Panc1 (cell line): ENCODE data around the gene FETUB. TPM values are rescaled to one million over a fixed set of nuclear protein-coding genes. Genes with fewer than 3 reads are reported as not detected.

Experiments used
- ATAC-seq: fragments of 200-7000 bp; cut with Tn5 transposase; 2 replicates; pipeline ENCODE4 v1.9.1; 2020; ENCODE audit warnings: mild to moderate bottlenecking, moderate library complexity
- BruUV-seq: library from RNA; stranded (reverse); fragments of 400-500 nt; replicated peaks from 2 replicates; lab custom pipeline; 2021; lab: Mats Ljungman, UMichigan
- CTCF ChIA-PET: fragments of 300-600 bp; sonication (Branson Sonifier 250); formaldehyde crosslinking; loops from one replicate; lab custom pipeline; 2022; ENCODE audit warnings: antibody characterized with exemption; lab: Charles Lee
- POLR2A ChIA-PET: fragments of 300-600 bp; sonication (Branson Sonifier 250); formaldehyde crosslinking; loops from one replicate; lab custom pipeline; 2022; ENCODE audit warnings: antibody characterized with exemption; lab: Charles Lee
- DNase-seq: peaks from one replicate; pipeline ENCODE4 v3.0.0-alpha.2; 2010; ENCODE audit warnings: low read depth, low spot score
- H3K27ac ChIP-seq: 2 replicates; pipeline ENCODE4 v1.5.1; 2011; ENCODE audit warnings: mild to moderate bottlenecking, low read length, inconsistent platforms
- H3K27me3 ChIP-seq: fragments of 200-500 bp; sonication (Bioruptor generic); 2 replicates; pipeline ENCODE4 v1.6.0; 2014; ENCODE audit warnings: low read length, inconsistent platforms; ENCODE audit not compliant: control insufficient read depth, insufficient read depth
- H3K36me3 ChIP-seq: fragments of 200-500 bp; sonication (Bioruptor generic); 2 replicates; pipeline ENCODE4 v1.5.1; 2014; ENCODE audit warnings: inconsistent platforms, mild to moderate bottlenecking, low read length, moderate library complexity; ENCODE audit not compliant: control insufficient read depth, insufficient read depth
- H3K4me1 ChIP-seq: 2 replicates; pipeline ENCODE4 v1.5.1; 2011; ENCODE audit warnings: inconsistent platforms, mild to moderate bottlenecking, low read length, moderate library complexity; ENCODE audit not compliant: control insufficient read depth, insufficient read depth
- H3K4me3 ChIP-seq, 2 experiments: 2 replicates each; pipeline ENCODE4 v1.5.1; 2011 to 2012; ENCODE audit warnings: low read depth in 2 of 2, low read length in 2 of 2, mild to moderate bottlenecking in 2 of 2, inconsistent platforms in 1 of 2, moderate library complexity in 1 of 2
- H3K9me3 ChIP-seq: fragments of 200-500 bp; sonication (Bioruptor generic); 2 replicates; pipeline ENCODE4 v1.5.1; 2014; ENCODE audit warnings: low read depth, mild to moderate bottlenecking, inconsistent platforms, low read length, moderate library complexity; ENCODE audit not compliant: control insufficient read depth, insufficient read depth
- CTCF ChIP-seq: fragments of 450-650 bp; IDR thresholded peaks from 2 replicates; pipeline ENCODE4 v1.5.1; 2017; ENCODE audit warnings: mild to moderate bottlenecking
- POLR2AphosphoS5 ChIP-seq: IDR thresholded peaks from 2 replicates; pipeline ENCODE4 v1.6.1; 2012; ENCODE audit warnings: mild to moderate bottlenecking, low read depth, low read length, moderate library complexity
- REST ChIP-seq, 2 experiments: IDR thresholded peaks; 2 replicates each; pipeline ENCODE4 v1.6.1; 2011 to 2012; ENCODE audit warnings: low read depth in 2 of 2, control low read depth in 1 of 2, low read length in 1 of 2, mild to moderate bottlenecking in 1 of 2, moderate library complexity in 1 of 2; ENCODE audit not compliant: insufficient read depth in 1 of 2
- SIN3A ChIP-seq: IDR thresholded peaks from 2 replicates; pipeline ENCODE4 v1.6.1; 2012; ENCODE audit warnings: low read depth, mild to moderate bottlenecking, low read length, moderate library complexity, borderline replicate concordance; ENCODE audit not compliant: insufficient read depth
- TCF7L2 ChIP-seq: IDR thresholded peaks from 2 replicates; pipeline ENCODE4 v1.6.1; 2011; ENCODE audit warnings: mild to moderate bottlenecking, low read depth, low read length, inconsistent platforms
- in situ Hi-C: cut with HindIII; loops from 2 replicates; pipeline ENCODE4 v1.10.0; 2016; ENCODE audit warnings: low sequenced_read_pairs, low pct_unique_long_range_greater_than_20kb
- intact Hi-C: fragments of 100-400 bp; cut with micrococcal nuclease; formaldehyde crosslinking; loops from one replicate; pipeline ENCODE4 v1.10.0; 2022; ENCODE audit not compliant: unreplicated experiment
- total RNA-seq: library from RNA; stranded (reverse); gene quantifications from one replicate; pipeline ENCODE4 v1.2.1, GENCODE V29; 2021; ENCODE audit not compliant: unreplicated experiment

The FETUB gene
- total RNA-seq, 1 experiment from 2014 or later = not detected

- in situ Hi-C loops = no loop called here
- no peaks in the 10 kb centered on the region for H3K36me3 ChIP-seq
- no peaks in the 10 kb centered on the region; the same call in 1 of the 2 replicates for H3K27me3 ChIP-seq
- no TSS peak for BruUV-seq
- CTCF ChIA-PET = interaction anchor here (0.6 to 1.4 kb wide), 2 partner anchors 16 to 32 kb away, joined by 6 to 8 read pairs; no protein-coding TSS in a partner anchor
- no peak overlapping the region for H3K4me3 ChIP-seq
- intact Hi-C loops = no loop called here
- DNase-seq (no peak), ATAC-seq (no peak)
- POLR2A ChIA-PET = no interaction called here
- H3K9me3 ChIP-seq = no peaks in the 10 kb centered on the region
- TF ChIP-seq TCF7L2 = no peak
- TF ChIP-seq POLR2AphosphoS5 = no peak
- no peak for TF ChIP-seq CTCF
- no peak for TF ChIP-seq SIN3A
- TF ChIP-seq REST (IDR thresholded peaks at IDR 0.05; ENCODE audit: insufficient read depth in 1 of 2, low read depth in 2 of 2, low read length in 1 of 2) = no peak
- H3K27ac ChIP-seq = no peak overlapping the region
- H3K4me1 ChIP-seq = no peaks in the 10 kb centered on the region
Observed at GRCh38 chr3:186600896-186601295, 39.3 kb upstream of the FETUB start.

- CTCF ChIA-PET = interaction anchor here (1.1 kb wide), 1 partner anchor 11 kb away, joined by 3 read pairs; no protein-coding TSS in a partner anchor
- POLR2A ChIA-PET = interaction anchor here (0.7 kb wide), 1 partner anchor 487 kb away, joined by 4 read pairs; no protein-coding TSS in a partner anchor
- ATAC-seq (no peak), DNase-seq (no peak)
- intact Hi-C loops (no loop called here), in situ Hi-C loops (no loop called here)
- Histone ChIP-seq H3K4me3 (no peak overlapping the region), H3K9me3 (no peaks in the 10 kb centered on the region), H3K4me1 (no peaks in the 10 kb centered on the region), H3K27ac (no peak overlapping the region), H3K27me3 (no peaks in the 10 kb centered on the region; the same call in 1 of the 2 replicates), H3K36me3 (no peaks in the 10 kb centered on the region)
- BruUV-seq = no TSS peak
- TF ChIP-seq SIN3A (no peak), REST (IDR thresholded peaks at IDR 0.05; ENCODE audit: insufficient read depth in 1 of 2, low read depth in 2 of 2, low read length in 1 of 2) (no peak), POLR2AphosphoS5 (no peak), TCF7L2 (no peak), CTCF (no peak)
Observed at GRCh38 chr3:186603159-186603558, 37.0 kb upstream of the FETUB start.
